ENCODE measurements around the gene PLCL1. TPM values are rescaled to one million over a fixed set of nuclear protein-coding genes. Genes with fewer than 3 reads are reported as not detected.

The PLCL1 gene
- total RNA-seq, 2 donors from 2014 or later, result 0.87 to 1.2 TPM

DNA sequence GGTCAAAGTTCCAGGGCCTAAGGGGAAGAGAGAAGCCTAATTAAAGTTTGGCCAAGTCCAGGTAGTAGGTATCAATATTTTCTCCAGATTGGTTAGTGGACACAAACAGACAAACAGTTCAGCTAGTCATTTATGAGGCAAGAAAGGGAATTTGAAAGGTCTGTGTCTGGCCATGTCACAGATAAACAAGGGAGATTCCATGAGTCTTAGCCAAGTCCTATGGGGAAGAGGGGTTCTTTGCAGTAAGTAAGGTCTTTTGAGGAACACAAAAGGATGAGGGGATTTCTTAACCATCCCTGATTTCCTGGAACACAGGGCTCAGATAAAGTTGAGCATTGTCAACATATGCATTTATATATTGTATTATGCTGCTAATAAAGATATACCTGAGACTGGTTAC is 310.8 kb downstream of the PLCL1 start:
- Mint-ChIP-seq H3K4me1 (peaks cover 3% of the 10 kb centered on the region), H3K27ac (no peak overlapping the region), H3K36me3 (ENCODE audit: low read depth) (peaks cover 7% of the 10 kb centered on the region), H3K27me3 (no peaks in the 10 kb centered on the region), H3K4me3 (no peak overlapping the region), H3K9me3 (no peaks in the 10 kb centered on the region)
- no peak for ATAC-seq (replicated peaks)

DNA sequence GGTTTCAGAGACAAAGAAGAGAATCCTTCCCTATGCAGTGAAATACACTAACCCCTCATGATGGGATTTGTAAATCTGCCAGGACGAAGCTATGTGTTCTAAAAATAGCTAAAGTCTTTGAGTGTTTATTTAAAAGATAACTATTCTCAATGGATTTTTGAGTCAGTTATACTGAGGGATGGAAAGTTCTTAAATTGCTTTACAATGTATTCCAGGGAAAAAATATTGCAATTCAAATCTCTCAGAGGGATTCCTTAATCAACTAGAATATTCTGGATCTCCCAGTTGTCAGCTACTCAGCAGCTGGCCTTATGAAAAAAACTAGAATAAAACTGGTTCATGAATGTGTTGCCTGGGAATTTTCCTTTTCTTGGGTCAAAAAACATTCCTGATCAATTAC is 312.4 kb downstream of the PLCL1 start:
- Mint-ChIP-seq H3K9me3 (no peaks in the 10 kb centered on the region), H3K4me3 (no peak overlapping the region), H3K4me1 (peaks cover 6% of the 10 kb centered on the region), H3K27me3 (no peaks in the 10 kb centered on the region), H3K27ac (no peak overlapping the region), H3K36me3 (ENCODE audit: low read depth) (peaks cover 7% of the 10 kb centered on the region)
- ATAC-seq (replicated peaks), result no peak

GRCh38 chr2:198117406-198118041 is 313.1 kb downstream of the PLCL1 start:
- no peaks in the 10 kb centered on the region for H3K27me3 Mint-ChIP-seq

GRCh38 chr2:198127627-198128026 is 323.2 kb downstream of the PLCL1 start:
- H3K36me3 Mint-ChIP-seq (ENCODE audit: low read depth), result peaks cover 4% of the 10 kb centered on the region
- peak; percentile 65 for ATAC-seq (replicated peaks)
- no peak overlapping the region for H3K4me3 Mint-ChIP-seq
- H3K9me3 Mint-ChIP-seq, result no peaks in the 10 kb centered on the region
- no peaks in the 10 kb centered on the region for H3K27me3 Mint-ChIP-seq
- no peak overlapping the region for H3K27ac Mint-ChIP-seq
- no peaks in the 10 kb centered on the region for H3K4me1 Mint-ChIP-seq

More at GRCh38 chr2:198117406-198118041, 313.1 kb downstream of the PLCL1 start:
- no peak overlapping the region for H3K4me3 Mint-ChIP-seq
- ATAC-seq (replicated peaks), result no peak
- no peak overlapping the region for H3K27ac Mint-ChIP-seq
- H3K4me1 Mint-ChIP-seq, result peaks cover 6% of the 10 kb centered on the region
- H3K36me3 Mint-ChIP-seq (ENCODE audit: low read depth), result no peaks in the 10 kb centered on the region
- H3K9me3 Mint-ChIP-seq, result no peaks in the 10 kb centered on the region

DNA sequence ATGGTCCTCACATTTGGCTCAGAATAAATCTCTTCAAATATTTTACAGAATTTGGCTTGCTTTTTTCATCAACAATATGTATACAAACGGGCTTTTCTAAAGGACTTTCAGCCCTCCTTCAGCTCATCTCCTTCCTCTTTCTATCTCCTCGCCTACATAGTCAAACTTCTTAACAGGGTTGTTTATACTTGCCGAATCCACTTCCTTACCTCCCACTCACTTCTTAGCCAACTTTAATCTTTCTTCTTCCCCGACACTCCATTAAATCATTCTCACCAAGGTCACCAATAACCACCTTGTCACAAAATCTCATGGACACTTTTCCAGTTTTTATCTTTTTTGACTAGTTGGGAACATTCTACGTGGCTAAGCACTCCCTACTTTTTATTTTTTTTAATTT is 325.2 kb downstream of the PLCL1 start:
- no peaks in the 10 kb centered on the region for H3K27me3 Mint-ChIP-seq
- ATAC-seq (replicated peaks), result no peak
- no peaks in the 10 kb centered on the region for H3K9me3 Mint-ChIP-seq
- peaks cover 4% of the 10 kb centered on the region for H3K36me3 Mint-ChIP-seq (ENCODE audit: low read depth)
- H3K27ac Mint-ChIP-seq, result no peak overlapping the region
- no peaks in the 10 kb centered on the region for H3K4me1 Mint-ChIP-seq
- no peak overlapping the region for H3K4me3 Mint-ChIP-seq

DNA sequence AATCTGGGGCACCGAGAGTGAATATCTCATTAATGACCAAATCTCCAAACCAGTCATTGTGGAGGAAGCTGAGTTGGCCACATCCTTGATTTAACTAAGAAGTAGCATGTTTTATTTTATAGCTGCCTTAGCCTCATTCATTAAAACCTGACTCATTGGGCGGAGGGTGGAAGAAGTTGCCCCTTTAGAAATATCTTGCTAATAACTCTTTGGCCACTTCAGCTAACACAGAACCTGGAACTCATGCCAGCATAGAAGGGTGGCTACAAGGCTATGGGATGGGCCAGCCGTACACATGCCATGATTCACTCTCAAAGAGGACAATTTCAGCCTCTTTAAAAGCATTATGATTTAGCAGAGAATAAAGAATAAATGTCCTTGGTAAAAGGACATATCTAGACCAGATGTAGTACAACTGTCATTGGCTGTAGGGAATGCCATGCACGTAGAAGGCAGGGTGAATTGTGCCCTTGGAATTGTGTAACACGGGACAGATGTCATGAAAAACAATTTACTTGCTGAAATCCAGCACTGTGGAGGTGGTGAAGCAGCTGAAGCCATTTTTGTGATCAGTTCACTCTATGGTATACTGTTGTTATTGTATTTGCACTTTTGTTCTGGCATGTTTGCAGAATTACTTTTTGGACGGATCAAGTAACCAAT is 330.0 kb downstream of the PLCL1 start:
- no peak overlapping the region for H3K27ac Mint-ChIP-seq
- no peaks in the 10 kb centered on the region for H3K9me3 Mint-ChIP-seq
- no peak for ATAC-seq (replicated peaks)
- H3K4me1 Mint-ChIP-seq, result no peaks in the 10 kb centered on the region
- H3K27me3 Mint-ChIP-seq, result no peaks in the 10 kb centered on the region
- H3K4me3 Mint-ChIP-seq, result no peak overlapping the region
- peaks cover 4% of the 10 kb centered on the region for H3K36me3 Mint-ChIP-seq (ENCODE audit: low read depth)

DNA sequence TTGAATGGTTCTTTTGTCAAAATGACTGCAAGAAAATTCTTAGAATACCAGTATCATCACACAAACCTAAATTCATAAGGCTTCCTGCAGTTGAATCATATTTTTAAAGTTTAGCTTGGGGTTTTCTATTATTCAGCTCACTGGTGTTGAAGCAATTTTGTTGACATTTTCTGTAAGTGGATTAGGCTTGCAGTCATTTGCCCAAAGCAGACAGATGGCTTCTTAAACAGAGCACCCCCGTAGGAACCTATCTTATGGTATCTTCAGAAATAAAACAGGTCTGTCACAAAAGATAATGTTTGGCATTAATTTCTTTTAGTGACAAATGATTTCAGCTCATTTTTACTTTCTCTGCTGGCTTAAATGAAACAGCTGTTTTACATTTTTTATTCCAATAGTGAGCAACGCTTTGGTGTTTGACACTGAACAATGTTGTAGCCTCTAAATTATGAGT is 331.1 kb downstream of the PLCL1 start:
- no peaks in the 10 kb centered on the region for H3K27me3 Mint-ChIP-seq

DNA sequence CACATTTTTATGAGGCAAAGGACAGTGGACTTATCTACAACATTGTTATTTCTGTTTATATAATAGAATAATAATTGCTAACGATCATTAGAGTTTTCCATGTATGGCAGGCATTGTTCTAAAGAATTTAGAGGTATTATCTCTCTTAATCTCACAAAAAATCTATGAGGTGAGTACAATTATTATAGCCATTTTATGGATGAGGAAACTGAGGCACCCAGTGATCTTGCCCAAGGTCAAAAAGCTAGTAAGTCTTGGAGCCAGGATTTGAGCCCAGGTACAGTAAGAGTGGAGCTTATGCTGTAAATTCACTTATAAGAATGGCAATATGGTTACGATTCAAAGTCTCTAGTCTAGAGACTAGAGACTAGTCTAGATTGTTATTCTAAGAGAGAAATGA is 331.7 kb downstream of the PLCL1 start:
- H3K9me3 Mint-ChIP-seq, result no peaks in the 10 kb centered on the region
- H3K4me1 Mint-ChIP-seq, result no peaks in the 10 kb centered on the region
- peaks cover 4% of the 10 kb centered on the region for H3K36me3 Mint-ChIP-seq (ENCODE audit: low read depth)
- H3K27me3 Mint-ChIP-seq, result no peaks in the 10 kb centered on the region
- ATAC-seq (replicated peaks), result no peak
- H3K27ac Mint-ChIP-seq, result no peak overlapping the region
- no peak overlapping the region for H3K4me3 Mint-ChIP-seq

More for the DNA sequence above, 331.1 kb downstream of the PLCL1 start:
- ATAC-seq (replicated peaks), result no peak
- Mint-ChIP-seq H3K4me1 (no peaks in the 10 kb centered on the region), H3K27ac (no peak overlapping the region), H3K36me3 (ENCODE audit: low read depth) (peaks cover 4% of the 10 kb centered on the region), H3K4me3 (no peak overlapping the region), H3K9me3 (no peaks in the 10 kb centered on the region)

DNA sequence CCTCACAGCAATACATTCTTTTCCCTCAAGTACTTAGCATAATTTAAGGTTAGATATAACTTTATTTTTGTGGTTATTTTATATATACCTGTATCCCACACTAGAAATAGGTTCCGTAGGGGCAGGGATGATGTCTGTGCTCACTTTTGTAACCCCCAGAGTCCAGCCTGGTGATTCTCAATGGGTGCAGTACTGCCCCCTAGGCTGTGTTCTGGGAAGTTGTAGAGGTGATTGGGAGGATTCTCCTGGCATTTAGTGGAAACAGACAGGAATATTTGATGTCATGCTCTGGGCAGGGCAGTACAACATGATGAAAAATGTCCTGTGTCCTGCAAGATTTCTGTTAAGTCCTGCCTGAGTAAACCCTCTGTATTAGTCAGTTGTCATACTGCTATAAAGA is 333.3 kb downstream of the PLCL1 start:
- no peaks in the 10 kb centered on the region for H3K27me3 Mint-ChIP-seq
- no peak overlapping the region for H3K27ac Mint-ChIP-seq
- no peaks in the 10 kb centered on the region for H3K36me3 Mint-ChIP-seq (ENCODE audit: low read depth)
- no peaks in the 10 kb centered on the region for H3K9me3 Mint-ChIP-seq
- no peak overlapping the region for H3K4me3 Mint-ChIP-seq
- no peak for ATAC-seq (replicated peaks)
- H3K4me1 Mint-ChIP-seq, result no peaks in the 10 kb centered on the region

GRCh38 chr2:198141726-198142125 is 337.3 kb downstream of the PLCL1 start:
- Mint-ChIP-seq H3K4me3 (no peak overlapping the region), H3K9me3 (no peaks in the 10 kb centered on the region), H3K36me3 (ENCODE audit: low read depth) (peaks cover 4% of the 10 kb centered on the region), H3K4me1 (peaks cover 11% of the 10 kb centered on the region), H3K27me3 (no peaks in the 10 kb centered on the region), H3K27ac (no peak overlapping the region)
- no peak for ATAC-seq (replicated peaks)

DNA sequence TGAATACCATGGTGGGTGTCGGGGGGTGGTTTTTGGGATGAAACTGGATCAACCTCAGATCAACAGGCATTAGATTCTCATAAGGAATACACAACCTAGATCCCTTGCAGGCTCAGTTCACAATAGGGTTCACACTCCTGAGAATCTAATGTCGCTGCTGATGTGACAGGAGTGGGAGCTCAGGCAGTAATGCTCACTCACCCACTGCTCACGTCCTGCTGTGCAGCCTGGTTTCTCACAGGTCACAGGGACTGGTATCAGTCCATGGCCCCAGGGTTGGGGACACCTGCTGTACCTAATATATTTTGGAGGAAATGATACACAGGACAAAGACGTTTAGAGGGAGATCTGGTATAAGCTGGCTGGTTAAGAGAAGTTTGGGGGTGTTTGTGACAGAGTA is 338.8 kb downstream of the PLCL1 start:
- Mint-ChIP-seq H3K9me3 (no peaks in the 10 kb centered on the region), H3K36me3 (ENCODE audit: low read depth) (peaks cover 14% of the 10 kb centered on the region), H3K27me3 (no peaks in the 10 kb centered on the region), H3K4me3 (no peak overlapping the region), H3K4me1 (peaks cover 11% of the 10 kb centered on the region), H3K27ac (no peak overlapping the region)
- no peak for ATAC-seq (replicated peaks)

- H3K9me3 Mint-ChIP-seq, result no peaks in the 10 kb centered on the region
- H3K36me3 Mint-ChIP-seq (ENCODE audit: low read depth), result peaks cover 20% of the 10 kb centered on the region
- H3K27ac Mint-ChIP-seq, result no peak overlapping the region
- H3K4me3 Mint-ChIP-seq, result no peak overlapping the region
- ATAC-seq (replicated peaks), result no peak
- H3K27me3 Mint-ChIP-seq, result no peaks in the 10 kb centered on the region
- peaks cover 11% of the 10 kb centered on the region for H3K4me1 Mint-ChIP-seq
These were observed 339.4 kb downstream of the PLCL1 start for GRCh38 chr2:198143793-198144192.

DNA sequence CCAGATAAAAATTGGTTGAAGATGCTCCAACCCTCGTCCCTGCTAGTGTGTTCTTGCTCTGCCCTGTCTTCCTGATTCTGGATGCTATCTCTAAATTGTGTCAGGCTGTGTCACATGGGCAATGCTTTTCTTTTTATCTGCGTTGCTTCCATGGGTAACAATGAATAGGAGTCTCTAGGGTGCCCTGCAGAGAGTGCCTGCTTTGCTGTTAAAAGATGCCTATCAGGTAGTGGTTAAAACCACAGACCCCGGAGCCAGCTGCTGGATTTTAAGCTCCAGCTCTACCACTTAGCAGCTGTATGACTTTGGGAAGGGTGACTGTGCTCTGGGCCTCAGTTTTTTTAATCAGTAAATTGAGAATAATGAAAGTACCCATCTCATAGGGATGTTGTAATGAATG is 340.3 kb downstream of the PLCL1 start:
- H3K27ac Mint-ChIP-seq, result no peak overlapping the region
- peak; percentile 18 for ATAC-seq (replicated peaks)
- H3K36me3 Mint-ChIP-seq (ENCODE audit: low read depth), result peaks cover 21% of the 10 kb centered on the region
- no peak overlapping the region for H3K4me3 Mint-ChIP-seq
- peaks cover 11% of the 10 kb centered on the region for H3K4me1 Mint-ChIP-seq
- H3K9me3 Mint-ChIP-seq, result no peaks in the 10 kb centered on the region
- H3K27me3 Mint-ChIP-seq, result no peaks in the 10 kb centered on the region

- Mint-ChIP-seq H3K27ac (no peak overlapping the region), H3K4me1 (peaks cover 11% of the 10 kb centered on the region), H3K27me3 (no peaks in the 10 kb centered on the region), H3K36me3 (ENCODE audit: low read depth) (peaks cover 39% of the 10 kb centered on the region), H3K4me3 (no peak overlapping the region), H3K9me3 (no peaks in the 10 kb centered on the region)
- no peak for ATAC-seq (replicated peaks)
These were observed 342.1 kb downstream of the PLCL1 start for GRCh38 chr2:198146346-198146940.

DNA sequence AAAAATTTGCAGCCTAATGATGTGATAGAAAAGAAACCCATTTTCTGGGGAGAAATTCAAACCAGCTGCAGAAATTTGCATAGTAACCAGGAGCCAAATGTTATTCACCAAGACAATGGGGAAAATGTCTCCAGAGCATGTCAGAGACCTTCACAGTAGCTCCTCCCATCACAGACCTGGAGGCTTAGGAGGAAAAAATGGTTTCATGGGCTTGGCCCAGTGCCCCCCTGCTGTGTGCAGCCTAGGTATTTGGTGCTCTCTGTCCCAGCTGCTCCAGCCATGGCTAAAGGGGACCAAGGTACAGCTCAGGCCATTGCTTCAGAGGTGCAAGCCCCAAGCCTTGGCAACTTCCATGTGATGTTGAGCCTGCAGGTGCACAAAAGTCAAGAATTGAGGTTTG is 352.9 kb downstream of the PLCL1 start:
- H3K4me1 Mint-ChIP-seq, result no peaks in the 10 kb centered on the region
- H3K27ac Mint-ChIP-seq, result no peak overlapping the region
- no peaks in the 10 kb centered on the region for H3K27me3 Mint-ChIP-seq
- peaks cover 8% of the 10 kb centered on the region for H3K9me3 Mint-ChIP-seq
- no peak for ATAC-seq (replicated peaks)
- peaks cover 1% of the 10 kb centered on the region for H3K36me3 Mint-ChIP-seq (ENCODE audit: low read depth)
- no peak overlapping the region for H3K4me3 Mint-ChIP-seq

All from activated T-helper 17 cell treated with anti-CD3 and anti-CD28 coated beads, Interleukin-2, amount 50 U/mL, for 72 hours (primary cell).